Epidermal melanocyte (primary cell): ENCODE data around the gene SEZ6L2.
"Not testable (repeated sequence)": the region's sequence is repeated elsewhere in the genome, so short reads cannot be mapped to it uniquely, and the experiment has no call there.

ENCODE experiments used
- DNase-seq: peaks from one replicate; pipeline ENCODE4 v3.0.0; 2011; ENCODE audit warnings: low spot score; ENCODE audit not compliant: insufficient read length

SEZ6L2 gene

GRCh38 chr16:29910819-29911675 lies 11.7 kb upstream of the SEZ6L2 start:
- DNase-seq: no peak

- DNase-seq: not testable (repeated sequence)
These were observed 10.5 kb upstream of the SEZ6L2 start for GRCh38 chr16:29909851-29910250.

DNA sequence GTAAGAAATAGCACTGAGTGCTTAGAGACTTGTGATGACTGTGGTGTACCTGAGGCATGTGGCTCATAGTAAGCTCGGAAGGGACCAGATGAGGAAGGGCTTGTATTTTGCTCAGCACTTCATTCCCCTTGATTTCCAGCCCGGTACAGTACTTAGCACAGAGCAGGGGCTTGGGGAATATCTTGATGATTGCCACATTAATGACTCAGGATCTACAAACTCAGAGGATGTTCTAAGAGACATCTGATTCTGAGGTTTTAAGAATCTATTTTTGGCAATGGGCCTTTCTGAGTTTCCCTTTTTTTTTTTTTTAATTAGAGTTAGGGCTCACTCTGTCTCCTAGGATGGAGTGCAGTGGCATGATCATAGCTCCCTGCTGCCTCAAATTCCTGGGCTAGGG lies 10.0 kb upstream of the SEZ6L2 start:
- DNase-seq: no peak

DNA sequence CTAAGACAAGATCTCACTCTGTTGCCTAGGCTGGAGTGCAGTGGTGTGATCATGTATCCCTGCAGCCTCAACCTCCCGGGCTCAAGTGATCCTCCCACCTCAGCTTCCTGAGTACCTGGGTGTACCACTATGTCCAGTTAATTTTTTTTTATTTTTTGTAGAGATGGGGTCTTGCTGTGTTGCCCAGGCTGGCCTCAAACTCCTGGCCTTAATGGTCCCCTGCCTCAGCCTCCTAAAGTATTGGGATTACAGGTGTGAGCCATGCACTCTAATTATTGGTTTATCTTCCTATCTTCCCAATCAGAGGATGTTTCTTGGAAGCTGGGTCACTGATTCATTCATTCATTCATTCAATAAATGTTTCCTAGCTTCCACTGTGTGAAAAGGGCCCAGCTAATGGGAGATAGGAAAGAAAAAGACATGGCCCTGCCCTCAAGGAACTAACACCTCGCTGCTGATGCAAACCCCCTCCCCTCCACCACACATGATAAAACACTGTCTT lies 9.4 kb upstream of the SEZ6L2 start:
- DNase-seq: no peak

DNA sequence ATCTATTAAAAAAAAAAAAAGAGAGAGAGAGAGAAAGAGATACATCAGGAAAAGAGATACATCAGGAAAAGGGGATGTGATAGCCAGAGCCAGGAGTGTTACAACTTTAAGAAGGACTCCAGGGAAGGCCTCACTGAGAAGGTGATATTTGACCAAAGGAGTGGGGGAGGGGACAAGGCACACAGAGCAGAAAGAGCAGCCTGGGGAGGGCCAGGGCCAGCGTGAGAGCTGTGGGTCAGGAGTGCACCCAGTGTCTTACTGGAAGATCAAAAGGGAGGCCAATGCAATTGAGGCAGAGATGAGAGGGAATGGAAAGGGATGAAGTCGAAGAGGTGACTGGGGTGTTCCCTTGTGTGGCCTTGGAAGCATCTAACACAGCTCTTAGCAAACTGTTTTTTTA lies 8.6 kb upstream of the SEZ6L2 start:
- no peak for DNase-seq

DNA sequence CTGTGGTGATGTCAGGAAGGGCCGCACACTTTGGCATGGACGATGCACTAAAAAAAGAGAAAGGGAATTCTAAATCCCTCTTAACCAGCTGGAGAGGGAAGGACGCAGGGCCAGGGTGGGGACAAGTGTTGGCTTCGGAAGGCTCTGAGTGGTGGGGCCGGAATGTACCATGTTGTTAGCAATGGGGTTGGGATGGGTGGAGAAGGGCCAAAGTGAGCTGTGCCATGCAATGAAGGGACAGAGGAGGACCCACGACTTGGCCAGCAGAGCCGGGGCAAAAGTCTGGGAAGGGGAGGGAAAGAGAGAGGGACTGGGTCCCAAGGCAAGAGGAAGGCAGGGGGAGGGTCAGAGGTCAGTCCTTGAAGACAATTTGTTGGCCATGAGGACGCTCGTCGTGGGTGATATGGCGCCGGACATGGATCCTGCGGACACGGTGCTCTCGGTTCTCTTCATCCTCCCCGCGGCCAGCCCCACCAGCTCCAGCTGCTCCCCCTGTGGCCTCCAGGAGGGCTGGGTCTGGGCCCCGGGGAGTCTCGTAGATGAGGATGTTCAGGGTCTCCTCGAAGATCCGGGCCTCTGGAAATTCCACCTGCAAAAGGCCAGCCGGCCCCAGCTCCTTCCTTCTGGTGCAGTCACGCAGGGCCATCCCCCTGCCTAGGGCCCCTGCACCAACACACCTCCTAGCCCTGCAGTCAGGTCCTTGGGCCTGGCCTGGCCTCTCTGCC lies 7.3 kb upstream of the SEZ6L2 start:
- DNase-seq: no peak

GRCh38 chr16:29905668-29906067 lies 6.3 kb upstream of the SEZ6L2 start:
- DNase-seq: no peak

DNA sequence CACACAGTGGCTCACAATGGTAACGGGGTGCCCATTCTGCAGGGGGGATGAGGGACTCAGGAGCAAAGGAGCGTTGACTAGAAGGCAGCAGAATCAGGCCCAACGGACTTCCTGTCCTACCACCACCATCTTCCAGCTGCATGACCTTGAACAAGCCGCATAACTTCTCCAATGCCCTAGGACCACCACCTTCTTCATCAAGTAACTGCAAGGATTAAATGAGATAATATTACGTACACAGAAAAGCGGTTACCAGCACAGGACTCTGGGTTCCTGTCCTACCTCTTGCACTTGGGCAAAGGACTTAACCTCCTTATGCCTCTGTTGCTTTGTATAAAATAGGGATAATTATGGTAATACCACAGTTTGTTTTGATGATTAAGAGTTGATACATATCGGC lies 5.6 kb upstream of the SEZ6L2 start:
- DNase-seq: no peak

DNA sequence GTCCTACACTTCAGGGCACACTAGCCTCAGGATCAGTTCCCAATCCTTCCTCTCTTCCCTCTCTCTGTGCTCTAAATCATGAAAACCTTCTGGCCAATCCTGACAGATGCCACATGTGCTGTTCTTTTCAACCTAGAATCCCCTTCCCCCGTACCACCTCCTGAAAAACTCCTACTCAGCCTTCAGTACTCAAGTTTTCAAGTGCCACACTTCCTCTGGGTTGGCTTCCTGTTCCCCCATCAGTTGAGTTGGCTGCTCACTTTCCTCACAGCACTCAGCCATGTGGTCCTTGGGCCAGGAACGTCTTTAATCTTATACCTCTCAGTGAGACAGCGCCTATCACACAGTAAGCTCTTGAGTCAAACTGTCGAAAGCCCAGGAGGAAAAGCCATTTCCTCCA lies 4.2 kb upstream of the SEZ6L2 start:
- no peak for DNase-seq

- DNase-seq: no peak
These were observed 2.2 kb upstream of the SEZ6L2 start for GRCh38 chr16:29901607-29901945.

GRCh38 chr16:29900888-29901606 lies 1.7 kb upstream of the SEZ6L2 start:
- no peak for DNase-seq

DNA sequence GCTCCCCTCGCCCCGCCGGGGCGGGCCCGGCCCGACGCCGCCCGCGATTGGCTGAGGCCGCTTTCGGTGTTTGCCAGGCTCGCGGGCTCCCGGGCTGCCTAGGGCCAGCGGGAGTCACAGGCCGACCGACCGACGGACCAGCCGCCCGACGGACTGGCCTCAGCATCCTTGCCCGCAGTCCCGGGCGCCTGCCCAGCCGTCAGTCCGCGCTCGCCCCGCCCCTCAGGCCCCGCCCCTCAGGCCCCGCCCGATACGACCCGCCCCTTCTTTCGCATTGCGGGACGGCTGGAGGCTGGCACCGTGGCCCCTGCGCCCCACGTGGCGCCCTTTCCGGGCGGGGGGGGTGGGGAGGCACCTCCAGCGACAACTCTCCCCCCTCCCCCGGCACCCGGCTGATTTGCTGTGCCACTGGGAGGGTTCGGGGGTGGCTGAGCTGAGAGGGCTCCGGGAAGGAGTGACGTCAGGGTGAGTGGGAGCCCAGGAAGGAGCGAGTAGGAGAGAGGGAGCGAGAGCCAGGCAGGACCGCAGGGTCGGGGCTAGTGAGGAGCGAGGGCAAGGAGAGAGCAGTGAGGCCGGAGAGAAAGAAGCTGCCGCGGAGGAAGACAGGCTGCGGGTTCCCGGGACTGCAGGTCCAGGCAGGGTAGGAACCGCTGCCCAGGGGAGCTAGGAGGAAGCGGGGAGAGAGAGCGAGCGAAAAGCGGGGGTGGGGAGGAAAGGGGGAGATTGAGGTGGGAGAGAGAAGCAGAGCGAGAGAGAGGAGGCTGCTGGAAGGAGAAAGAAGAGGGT lies 945 bp upstream of the SEZ6L2 start, which contains the start of gene ASPHD1:
Gene ASPHD1, plus strand, starts transcription at position 387 of the 786 bp plus-strand sequence. CDS start 484 bp downstream, outside the sequence.
- DNase-seq: peak; percentile 72

DNA sequence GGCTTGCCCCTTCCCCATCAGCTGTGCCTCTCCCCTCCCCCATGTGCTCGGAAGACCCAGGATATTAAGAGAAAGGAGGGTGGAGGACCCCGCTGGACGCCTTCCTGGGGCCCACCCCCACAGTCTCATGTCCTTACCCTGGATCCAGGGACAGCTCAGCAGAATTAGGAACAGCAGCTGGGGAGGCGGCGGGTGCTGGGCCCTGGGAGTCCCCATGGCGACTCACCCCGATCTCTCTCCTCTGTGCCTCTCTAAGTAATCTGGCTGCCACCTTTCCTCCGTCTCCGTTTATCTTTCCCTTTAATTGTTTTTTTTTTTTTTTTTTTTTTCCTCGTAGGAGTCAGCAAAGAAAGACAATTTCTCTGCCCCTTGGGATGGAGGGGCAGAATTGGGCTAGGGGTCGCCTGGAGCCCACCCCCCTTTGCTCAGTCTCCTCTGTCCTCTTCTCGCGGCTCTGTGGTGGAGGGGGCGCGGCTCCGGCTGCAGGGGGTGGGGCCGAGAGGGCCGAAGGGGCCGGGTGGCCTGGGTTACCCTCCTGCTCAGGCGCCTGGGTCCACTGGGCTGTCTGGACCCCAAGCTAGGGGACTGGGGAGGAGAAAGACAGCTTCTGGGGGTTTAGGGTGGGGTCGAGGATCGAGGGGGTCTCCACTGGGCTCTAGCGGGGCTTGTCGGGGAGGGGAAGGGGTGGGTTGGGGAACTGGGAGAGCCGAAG lies 390 bp downstream of the SEZ6L2 start:
- no peak for DNase-seq

- no peak for DNase-seq
These were observed 1.1 kb downstream of the SEZ6L2 start for GRCh38 chr16:29898135-29898803.

DNA sequence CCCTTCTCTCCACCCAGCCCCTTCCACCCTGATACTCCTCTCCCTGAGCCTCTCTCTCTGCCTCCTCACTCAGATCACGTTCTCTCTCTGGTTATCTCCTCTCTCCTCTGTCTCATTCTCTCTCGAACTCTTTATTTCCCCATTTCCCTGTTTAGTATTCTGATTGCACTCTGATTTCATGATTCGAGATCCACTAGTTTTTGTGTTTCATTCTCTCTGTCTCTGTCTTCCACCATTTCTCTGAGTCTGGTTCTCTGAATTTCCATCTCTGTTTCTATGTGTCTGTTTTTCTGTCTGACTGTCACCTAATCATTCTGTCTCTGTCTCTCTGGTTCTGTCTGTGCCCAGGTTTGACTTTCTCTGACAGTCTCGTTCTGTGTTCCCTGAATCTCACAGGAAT lies 2.0 kb downstream of the SEZ6L2 start:
- no peak for DNase-seq

GRCh38 chr16:29896841-29897240 lies 2.5 kb downstream of the SEZ6L2 start:
- DNase-seq: no peak

DNA sequence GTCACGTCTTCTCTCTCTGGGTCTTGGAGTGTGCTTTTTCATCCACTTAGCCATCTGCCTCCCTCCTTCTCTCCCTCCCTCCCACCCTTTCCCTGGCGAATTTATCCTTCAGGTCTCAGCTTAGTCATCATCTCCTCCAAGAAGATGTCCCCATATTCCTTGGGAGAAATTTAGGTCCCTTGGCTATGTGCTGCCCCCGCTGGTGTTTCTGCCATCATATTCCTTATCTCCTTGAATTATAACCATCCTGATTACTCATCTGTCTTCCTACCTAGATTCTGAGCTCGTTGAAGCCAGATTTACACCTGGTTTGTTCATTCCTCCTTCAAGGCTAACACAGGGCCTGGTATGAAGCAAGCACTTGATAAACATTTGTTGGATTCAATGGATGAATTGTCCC lies 5.0 kb downstream of the SEZ6L2 start:
- DNase-seq: no peak

DNA sequence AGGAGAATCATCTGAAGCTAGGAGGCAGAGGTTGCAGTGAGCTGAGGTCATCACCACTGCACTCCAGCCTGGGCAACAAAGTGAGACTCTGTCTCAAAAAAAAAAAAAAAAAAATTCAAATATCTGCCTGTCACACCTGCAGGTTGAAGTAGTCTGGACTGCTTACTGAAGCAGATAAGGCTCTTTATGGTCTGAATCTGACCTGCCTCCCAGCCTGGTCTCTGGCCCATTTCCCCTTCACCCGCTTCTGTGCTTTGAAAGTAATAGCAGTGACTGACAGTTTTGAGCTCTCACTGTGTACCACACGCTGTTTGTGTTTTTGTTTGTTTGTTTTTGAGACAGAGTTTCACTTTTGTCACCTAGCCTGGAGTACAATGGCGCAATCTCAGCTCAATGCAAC lies 5.8 kb downstream of the SEZ6L2 start:
- no peak for DNase-seq

DNA sequence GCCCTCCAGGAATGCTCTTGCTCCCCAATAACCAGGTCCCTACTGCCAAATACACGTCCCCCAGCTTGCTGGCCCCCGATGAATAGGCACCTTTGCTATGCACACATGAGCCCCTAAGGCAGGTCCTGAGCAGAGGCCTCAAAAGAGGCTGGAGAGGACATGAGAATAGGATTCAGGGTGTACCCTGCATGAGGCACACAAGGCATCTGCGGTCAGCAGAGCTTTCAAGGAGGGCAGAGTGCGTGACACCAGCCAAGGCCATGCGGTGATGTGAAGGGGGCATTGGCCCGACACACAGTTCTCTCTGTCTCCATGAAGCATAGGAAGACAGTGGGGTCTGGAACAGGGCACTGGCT lies 6.9 kb downstream of the SEZ6L2 start:
- DNase-seq: no peak
